ENCODE data around the gene NTRK2. TPM values are rescaled to one million over a fixed set of nuclear protein-coding genes. Genes with fewer than 3 reads are reported as not detected.

Gene NTRK2
- polyA plus RNA-seq, 3 donors = 7.0 to 11.7 (median 11.1) TPM

- no peak overlapping the region for H3K27ac ChIP-seq (ENCODE audit: low read depth, low read length)
- WGBS, 3 donors = 59 to 77% (median 72%) methylated on average over 4 of the region's 4 CpGs
Measured at GRCh38 chr9:84673806-84674205, 4.3 kb downstream of the NTRK2 start.

DNA sequence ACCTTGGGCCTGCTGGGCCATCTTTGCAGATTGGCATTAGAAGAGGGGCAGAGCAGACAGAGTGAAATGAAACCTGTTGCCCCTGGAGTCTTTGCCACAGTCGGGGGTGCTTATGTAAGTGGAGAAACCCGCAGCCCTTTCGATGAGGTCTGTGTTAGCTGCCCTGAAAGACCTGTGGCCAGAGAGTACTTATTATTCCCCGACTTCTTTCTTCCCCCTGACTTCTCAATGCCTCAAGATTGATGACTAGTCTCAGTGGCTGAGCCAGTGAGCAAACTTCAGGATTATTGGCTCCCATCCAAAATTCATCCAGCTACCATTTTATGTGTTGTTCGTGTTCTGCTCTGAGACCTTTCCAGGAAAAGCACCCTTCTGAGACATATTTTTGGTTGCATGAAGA lies 7.6 kb downstream of the NTRK2 start:
- WGBS, 3 donors = 55 to 69% (median 63%) methylated on average over 5 of the region's 5 CpGs
- no peak overlapping the region for H3K27ac ChIP-seq (ENCODE audit: low read depth, low read length)

- WGBS, 3 donors = 71 to 82% (median 74%) methylated on average over 1 of the region's 1 CpG
- no peak overlapping the region for H3K27ac ChIP-seq (ENCODE audit: low read depth, low read length)
Measured at GRCh38 chr9:84679571-84679970, 10.0 kb downstream of the NTRK2 start.

DNA sequence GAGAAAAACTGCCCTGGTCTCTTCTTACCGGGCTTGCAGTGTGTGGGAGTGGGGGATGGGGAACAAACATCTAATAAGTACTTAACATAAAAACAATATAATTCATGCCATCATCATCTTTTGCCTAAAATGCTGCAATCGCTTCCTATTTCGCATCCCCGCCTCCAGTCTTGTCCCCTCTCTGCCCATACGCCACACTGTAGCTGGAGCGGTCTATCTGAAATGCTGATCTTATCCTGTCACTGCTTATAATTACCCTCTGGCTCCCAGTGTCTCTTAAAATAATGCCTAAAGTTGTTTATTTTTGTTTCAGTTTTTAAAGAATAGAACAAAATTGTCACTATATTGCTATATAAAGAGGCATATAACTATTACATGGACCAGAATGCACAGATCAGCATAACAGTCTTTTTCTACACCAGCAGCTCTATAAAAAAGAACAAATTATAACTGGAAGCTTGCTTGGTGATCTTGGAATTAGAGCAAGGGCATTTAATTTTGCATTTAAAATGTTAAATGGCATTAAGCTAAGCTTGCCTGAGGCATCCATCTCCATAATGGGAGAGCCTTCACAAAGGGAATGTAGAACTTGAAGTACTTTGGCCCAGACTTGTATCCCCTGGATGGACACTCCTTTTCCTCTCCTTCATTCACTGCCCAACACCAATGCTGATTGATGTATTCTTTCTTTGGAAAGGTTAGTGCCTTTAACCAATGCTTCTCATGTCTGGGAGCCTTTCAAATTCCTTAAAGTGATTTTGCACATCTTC lies 12.2 kb downstream of the NTRK2 start:
- H3K27ac ChIP-seq (ENCODE audit: low read depth, low read length) = no peak overlapping the region
- WGBS, 3 donors = 91 to 95% (median 93%) methylated on average over 6 of the region's 6 CpGs

GRCh38 chr9:84686068-84686467 lies 16.5 kb downstream of the NTRK2 start:
- no peak overlapping the region for H3K27ac ChIP-seq (ENCODE audit: low read depth, low read length)
- WGBS, 3 donors = 50 to 83% (median 63%) methylated on average over 1 of the region's 1 CpG

- 71 to 81% (median 78%) methylated on average over 4 of the region's 4 CpGs for WGBS, 3 donors
- H3K27ac ChIP-seq (ENCODE audit: low read depth, low read length) = no peak overlapping the region
Measured at GRCh38 chr9:84688956-84689355, 19.4 kb downstream of the NTRK2 start.

DNA sequence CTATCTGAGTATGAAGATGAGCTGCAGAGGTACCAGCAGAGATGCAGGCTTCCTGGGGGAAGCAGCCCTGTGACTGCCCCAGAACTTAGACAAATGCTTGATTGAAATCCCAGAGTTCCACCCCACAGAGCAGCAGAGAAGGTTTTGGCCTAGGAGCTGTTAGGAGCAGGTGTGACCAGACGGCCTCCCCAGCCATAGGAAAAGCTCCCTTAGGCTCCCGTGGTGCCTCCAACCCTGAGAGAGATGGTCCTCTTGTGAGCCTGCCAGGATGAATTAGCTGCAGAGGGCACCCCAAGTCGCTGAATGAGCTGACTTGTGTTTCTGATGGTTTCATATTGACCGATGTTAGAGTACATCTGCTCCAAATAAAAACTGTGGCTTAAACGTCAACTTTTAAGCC lies 22.1 kb downstream of the NTRK2 start:
- H3K27ac ChIP-seq (ENCODE audit: low read depth, low read length) = no peak overlapping the region
- 80 to 90% (median 83%) methylated on average over 5 of the region's 5 CpGs for whole genome bisulfite sequencing, 3 donors

DNA sequence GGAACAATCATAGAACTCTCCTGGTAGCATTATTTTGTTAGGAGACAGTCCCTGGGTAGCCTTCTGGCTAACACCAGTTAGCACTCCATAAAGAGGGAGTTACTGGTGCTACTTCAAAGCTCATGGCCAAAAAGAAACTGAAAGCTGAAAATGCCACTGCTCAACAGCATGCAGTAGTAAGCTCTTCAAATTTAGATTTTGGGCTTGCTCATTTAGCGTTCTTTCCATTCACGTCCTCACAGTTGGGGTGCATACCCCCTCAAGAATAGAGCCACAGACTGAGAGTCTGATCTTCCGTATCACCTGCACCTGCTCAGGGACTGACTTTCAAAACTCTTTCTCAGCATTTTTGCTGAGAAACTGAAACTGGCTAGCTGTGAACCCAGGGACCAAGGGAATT lies 24.7 kb downstream of the NTRK2 start:
- WGBS, 3 donors = 64 to 72% (median 71%) methylated on average over 3 of the region's 3 CpGs
- no peak overlapping the region for H3K27ac ChIP-seq (ENCODE audit: low read depth, low read length)

DNA sequence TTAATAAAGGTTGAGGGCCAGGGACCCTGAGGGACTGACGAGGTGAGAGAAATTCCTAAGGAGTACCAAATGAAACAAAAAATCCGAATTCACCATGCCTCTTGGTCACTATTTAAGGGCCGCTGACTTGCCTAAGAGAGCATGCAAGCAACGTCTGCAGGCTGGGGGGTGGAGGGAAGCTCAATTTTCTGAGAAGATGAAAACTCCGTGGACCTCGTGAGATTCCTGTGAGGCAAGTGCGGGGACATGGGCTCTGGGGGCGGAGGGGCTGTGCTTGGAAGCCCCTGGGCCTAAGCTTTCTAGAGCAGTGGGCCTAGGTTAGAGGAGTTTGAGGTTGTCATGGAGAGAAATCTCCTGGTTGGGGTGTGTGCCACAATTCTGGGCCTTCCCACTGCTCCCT lies 27.5 kb downstream of the NTRK2 start:
- no peak overlapping the region for H3K27ac ChIP-seq (ENCODE audit: low read depth, low read length)
- WGBS, 3 donors = 79 to 90% (median 88%) methylated on average over 8 of the region's 8 CpGs

DNA sequence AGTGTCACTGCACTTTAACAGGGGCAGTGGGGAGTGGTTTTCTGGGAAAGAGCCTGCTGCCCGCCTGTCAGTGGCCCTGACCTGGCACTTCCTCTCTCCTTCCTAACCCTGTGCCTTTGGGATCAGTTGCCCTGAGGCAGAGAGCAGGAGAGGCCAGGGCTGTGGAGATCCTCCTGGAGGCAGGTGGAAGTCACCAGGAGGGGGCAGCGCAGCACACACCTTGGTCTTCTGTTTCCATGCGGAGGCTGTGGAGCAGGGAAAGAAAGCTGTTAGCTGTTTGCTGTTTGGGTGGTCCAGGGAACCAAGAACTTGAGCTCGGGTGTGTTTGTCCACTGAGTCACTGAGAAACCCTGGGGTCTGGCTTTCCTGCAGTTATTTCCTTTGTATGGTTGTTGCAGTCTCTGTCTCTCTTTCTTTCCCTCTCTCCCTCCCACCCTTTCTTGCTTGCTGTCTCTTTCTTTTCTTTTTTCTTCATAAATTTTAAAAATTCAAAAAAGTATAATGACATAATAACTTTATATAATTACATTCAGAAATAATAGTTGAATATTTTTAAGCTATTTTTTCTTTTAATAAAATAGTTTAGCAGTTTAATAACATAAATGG lies 28.1 kb downstream of the NTRK2 start:
- no peak overlapping the region for H3K27ac ChIP-seq (ENCODE audit: low read depth, low read length)
- 24 to 47% (median 38%) methylated on average over 4 of the region's 4 CpGs for WGBS, 3 donors

- H3K27ac ChIP-seq (ENCODE audit: low read depth, low read length) = no peak overlapping the region
- WGBS, 3 donors = 69 to 93% (median 90%) methylated on average over 2 of the region's 2 CpGs
Measured at GRCh38 chr9:84698323-84698722, 28.8 kb downstream of the NTRK2 start.

- WGBS, 3 donors = 52 to 70% (median 69%) methylated on average over 1 of the region's 1 CpG
- no peak overlapping the region for H3K27ac ChIP-seq (ENCODE audit: low read depth, low read length)
Measured at GRCh38 chr9:84699984-84700383, 30.5 kb downstream of the NTRK2 start.

DNA sequence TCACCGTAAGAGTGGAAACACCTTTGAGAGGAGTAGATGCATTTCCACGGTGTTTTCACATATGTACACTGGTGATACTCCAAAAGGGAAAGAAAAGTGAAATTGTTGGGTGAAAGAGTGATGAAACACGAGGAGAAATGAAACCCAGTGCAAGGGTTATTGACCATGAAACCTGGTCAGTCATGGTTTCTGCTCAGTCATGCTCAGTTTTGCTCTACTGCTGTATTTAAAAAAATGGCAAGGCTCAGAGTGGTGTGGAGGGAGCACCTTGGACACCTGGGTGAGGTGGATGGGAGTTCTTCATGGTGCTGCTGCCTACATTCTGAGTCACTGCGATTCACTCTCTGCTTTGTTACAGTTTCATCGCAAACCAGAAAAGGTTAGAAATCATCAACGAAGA lies 32.3 kb downstream of the NTRK2 start:
- H3K27ac ChIP-seq (ENCODE audit: low read depth, low read length) = no peak overlapping the region
- 81 to 90% (median 87%) methylated on average over 6 of the region's 6 CpGs for WGBS, 3 donors

GRCh38 chr9:84702471-84702870 lies 32.9 kb downstream of the NTRK2 start:
- H3K27ac ChIP-seq (ENCODE audit: low read depth, low read length) = no peak overlapping the region
- WGBS, 3 donors = 34 to 77% (median 68%) methylated on average over 1 of the region's 1 CpG

DNA sequence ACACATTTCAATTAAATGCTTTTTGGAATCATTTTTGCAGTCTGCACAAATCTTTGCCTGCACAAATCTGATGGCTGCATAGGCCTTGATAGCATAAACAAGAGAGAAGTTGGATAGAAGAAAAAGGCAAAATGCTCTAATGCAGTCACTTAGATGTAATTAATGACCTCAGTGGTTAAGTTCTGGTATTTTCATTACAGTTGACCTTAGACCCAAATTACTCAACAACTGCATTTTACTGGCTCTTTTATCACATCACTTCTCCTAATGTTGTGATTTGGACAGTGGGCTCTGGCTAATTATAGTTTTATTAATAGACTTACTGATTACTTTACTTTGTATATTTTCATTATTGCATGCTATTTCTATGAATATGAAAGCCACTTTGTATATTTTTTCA lies 34.3 kb downstream of the NTRK2 start:
- no peak overlapping the region for H3K27ac ChIP-seq (ENCODE audit: low read depth, low read length)

DNA sequence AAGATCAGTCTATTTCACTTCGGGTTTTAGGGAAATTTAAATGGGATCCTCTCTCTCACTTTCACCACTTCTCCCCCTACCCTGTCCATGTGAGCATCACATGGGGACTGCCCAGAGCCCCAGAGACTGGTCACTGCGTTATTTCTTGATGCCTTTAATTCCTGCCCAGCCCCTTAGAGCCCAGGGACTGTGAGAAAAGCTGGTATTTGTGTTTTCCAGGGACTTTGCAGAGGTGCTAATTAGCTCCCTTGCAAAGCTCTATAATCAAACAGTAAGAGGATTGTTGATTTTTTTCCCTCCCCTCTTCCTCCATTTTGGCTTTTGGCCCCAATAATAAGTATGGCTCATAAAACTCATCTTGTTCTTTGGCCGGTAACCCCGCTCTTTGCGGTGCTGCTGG lies 35.6 kb downstream of the NTRK2 start:
- 76 to 83% (median 77%) methylated on average over 5 of the region's 5 CpGs for WGBS, 3 donors
- H3K27ac ChIP-seq (ENCODE audit: low read depth, low read length) = no peak overlapping the region

DNA sequence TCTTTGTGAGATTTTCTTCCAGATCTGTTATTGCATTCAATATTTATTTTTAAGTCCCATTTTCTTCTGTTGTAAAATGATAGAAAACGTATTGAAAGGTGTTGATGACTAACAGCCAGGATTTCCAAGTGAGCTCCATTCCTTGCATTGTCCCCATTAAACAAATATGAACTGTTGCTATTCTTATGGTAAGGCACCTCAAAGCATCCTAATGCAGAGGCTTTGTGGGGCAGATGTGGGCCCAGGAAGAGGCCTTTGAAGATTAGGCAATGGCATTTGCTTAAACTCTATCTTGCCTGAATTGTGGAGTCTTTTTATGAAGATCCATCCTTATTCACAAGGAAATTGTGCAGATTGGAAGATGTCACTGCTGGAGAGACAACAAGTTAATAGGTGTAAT lies 38.9 kb downstream of the NTRK2 start:
- H3K27ac ChIP-seq (ENCODE audit: low read depth, low read length) = no peak overlapping the region
- WGBS, 3 donors = 80 to 90% (median 88%) methylated on average over 1 of the region's 1 CpG

- H3K27ac ChIP-seq (ENCODE audit: low read depth, low read length) = no peak overlapping the region
- 27 to 55% (median 39%) methylated on average over 1 of the region's 1 CpG for WGBS, 3 donors
Measured at GRCh38 chr9:84709056-84709455, 39.5 kb downstream of the NTRK2 start.

DNA sequence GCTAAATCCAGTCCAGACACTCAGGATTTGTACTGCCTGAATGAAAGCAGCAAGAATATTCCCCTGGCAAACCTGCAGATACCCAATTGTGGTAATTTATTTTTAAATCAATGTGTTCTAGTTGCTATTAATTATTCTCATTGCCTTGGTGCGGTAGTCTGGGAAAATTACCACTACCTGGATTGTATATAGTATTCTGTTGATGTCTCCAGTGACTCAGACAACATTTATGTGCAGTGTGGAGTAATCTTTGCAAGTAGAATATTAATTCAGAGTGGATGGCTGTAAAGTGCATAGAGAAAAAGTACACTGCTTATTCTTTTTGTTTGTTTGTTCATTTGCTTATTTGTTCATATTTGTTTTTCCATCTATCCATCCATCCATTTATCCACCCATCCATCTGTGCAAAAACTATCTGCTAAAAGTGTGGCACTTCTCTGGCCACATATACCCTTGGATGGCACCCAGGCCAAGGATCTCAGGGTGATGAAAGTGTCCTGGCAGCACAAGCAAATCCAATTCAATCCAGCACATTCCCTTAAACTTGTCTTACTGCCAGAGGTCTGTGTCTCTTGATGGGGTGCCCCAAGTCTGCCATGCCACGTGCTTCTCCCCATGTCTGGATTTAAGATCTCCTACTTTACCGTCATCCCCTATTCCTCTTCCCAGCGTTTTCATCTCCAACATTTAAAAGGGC lies 41.3 kb downstream of the NTRK2 start:
- H3K27ac ChIP-seq (ENCODE audit: low read depth, low read length) = no peak overlapping the region
- WGBS, 3 donors = 82 to 90% (median 86%) methylated on average over 4 of the region's 4 CpGs

DNA sequence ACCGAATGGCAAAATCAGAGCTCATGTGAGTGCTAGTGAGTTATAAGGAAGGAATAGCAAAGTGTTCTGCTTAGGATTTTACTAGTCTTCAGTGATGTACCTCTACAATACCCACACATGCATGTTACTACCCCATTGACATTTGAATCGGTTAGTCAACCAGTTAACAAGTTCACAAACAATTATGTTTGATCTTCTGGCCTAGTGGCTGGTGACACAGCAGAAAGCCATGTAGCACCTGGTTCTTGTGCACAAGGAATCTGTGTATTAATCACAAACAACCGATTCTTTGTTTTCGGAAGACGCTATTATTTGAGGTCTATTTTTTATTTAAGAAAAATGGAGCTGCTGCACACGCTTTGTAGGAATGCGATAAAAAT lies 41.9 kb downstream of the NTRK2 start:
- H3K27ac ChIP-seq (ENCODE audit: low read depth, low read length) = no peak overlapping the region
- 71 to 93% (median 80%) methylated on average over 7 of the region's 7 CpGs for WGBS, 3 donors

All from adipose tissue (tissue), 3 donors.